HCT116 (cell line): ENCODE measurements around the gene PMM1. TPM values are rescaled to one million over a fixed set of nuclear protein-coding genes. Genes with fewer than 3 reads are reported as not detected.

Experiments
- ATAC-seq: fragments of 200-7000 bp; cut with Tn5 transposase; 2 replicates; pipeline ENCODE4 v1.9.1; 2020; ENCODE audit warnings: mild to moderate bottlenecking, moderate library complexity
- BruUV-seq: library from RNA; stranded (reverse); fragments of 400-500 nt; replicated peaks from 2 replicates; lab custom pipeline; 2021; lab: Mats Ljungman, UMichigan
- CTCF ChIA-PET: fragments of 300-600 bp; sonication (Branson Sonifier 250); formaldehyde crosslinking; loops from one replicate; lab custom pipeline; 2021; ENCODE audit warnings: antibody characterized with exemption; lab: Charles Lee
- POLR2A ChIA-PET: fragments of 300-600, 350-600 bp; sonication (Branson Sonifier 250); formaldehyde crosslinking; loops from one replicate; lab custom pipeline; 2021; ENCODE audit warnings: antibody characterized with exemption; lab: Charles Lee
- RAD21 ChIA-PET, 2 experiments: fragments of 300-600 bp; sonication (Branson Sonifier 250); formaldehyde crosslinking; loops; one replicate each; lab custom pipeline; 2023; ENCODE audit warnings: low total read pairs in 2 of 2; ENCODE audit not compliant: uncharacterized antibody in 2 of 2, unreplicated experiment in 2 of 2, low non-redundant PET in 1 of 2; lab: Charles Lee
- DNase-seq: peaks from one replicate; pipeline ENCODE4 v3.0.0-alpha.2; 2010; ENCODE audit warnings: low read depth, low spot score
- H2AFZ ChIP-seq: fragments of 200-600 bp; shearing (Covaris generic), sonication (generic); 2 replicates; pipeline ENCODE4 v1.6.1; 2017; ENCODE audit warnings: low read depth, mixed run types, mixed read lengths, antibody characterized with exemption, low read length; ENCODE audit not compliant: poor library complexity, severe bottlenecking
- H3K27ac ChIP-seq: 2 replicates; pipeline ENCODE4 v1.5.1; 2012; ENCODE audit warnings: low read depth, low read length
- H3K27me3 ChIP-seq: fragments of 200-600 bp; sonication (generic); 2 replicates; pipeline ENCODE4 v1.6.1; 2016; ENCODE audit warnings: mixed run types, low read length, mixed read lengths; ENCODE audit not compliant: insufficient read depth
- H3K36me3 ChIP-seq, 2 experiments: fragments of 200-500 bp in 1 of 2; fragments of 200-600 bp in 1 of 2; sonication (Bioruptor generic) in 1 of 2; sonication (generic) in 1 of 2; 2 replicates each; pipeline versions ENCODE4 v1.5.1 to v1.6.1; 2014 to 2016; ENCODE audit warnings: low read length in 2 of 2, inconsistent platforms in 1 of 2, mixed read lengths in 1 of 2, mixed run types in 1 of 2; ENCODE audit not compliant: insufficient read depth in 2 of 2, control insufficient read depth in 1 of 2
- H3K4me1 ChIP-seq, 2 experiments: fragments of 200-600 bp in 1 of 2; sonication (generic) in 1 of 2; 2 replicates each; pipeline versions ENCODE4 v1.5.1 to v1.6.1; 2012 to 2017; ENCODE audit warnings: low read length in 2 of 2, inconsistent platforms in 1 of 2, mild to moderate bottlenecking in 1 of 2, mixed read lengths in 1 of 2, mixed run types in 1 of 2, moderate library complexity in 1 of 2; ENCODE audit not compliant: insufficient read depth in 2 of 2, control insufficient read depth in 1 of 2
- H3K4me2 ChIP-seq: fragments of 200-600 bp; sonication (generic); 2 replicates; pipeline ENCODE4 v1.6.1; 2017; ENCODE audit warnings: mixed run types, low read length, mixed read lengths
- H3K4me3 ChIP-seq, 2 experiments: fragments of 200-600 bp in 1 of 2; sonication (generic) in 1 of 2; replicated peaks in 1 of 2; 2 replicates each; pipeline ENCODE4 v1.5.1; 2011 to 2016; ENCODE audit warnings: low read length in 2 of 2, control low read depth in 1 of 2, low read depth in 1 of 2, mild to moderate bottlenecking in 1 of 2, mixed read lengths in 1 of 2, mixed run types in 1 of 2
- H3K79me2 ChIP-seq: fragments of 200-600 bp; sonication (generic); 2 replicates; pipeline ENCODE4 v1.6.1; 2017; ENCODE audit warnings: mild to moderate bottlenecking, mixed run types, low read length, moderate library complexity, mixed read lengths; ENCODE audit not compliant: insufficient read depth
- H3K9ac ChIP-seq: fragments of 200-600 bp; sonication (generic); 2 replicates; pipeline ENCODE4 v1.6.1; 2016; ENCODE audit warnings: low read length, mixed read lengths
- H3K9me2 ChIP-seq: fragments of 200-600 bp; sonication (generic), shearing (Covaris generic); 2 replicates; pipeline ENCODE4 v1.6.1; 2017; ENCODE audit warnings: mixed run types, mild to moderate bottlenecking, moderate library complexity; ENCODE audit not compliant: insufficient read depth
- H3K9me3 ChIP-seq, 2 experiments: fragments of 200-500 bp in 1 of 2; fragments of 200-600 bp in 1 of 2; sonication (Bioruptor generic) in 1 of 2; sonication (generic) in 1 of 2; 2 replicates each; pipeline ENCODE4 v1.6.1; 2014 to 2017; ENCODE audit warnings: low read length in 2 of 2, mixed read lengths in 2 of 2, inconsistent platforms in 1 of 2, low read depth in 1 of 2, mild to moderate bottlenecking in 1 of 2, mixed run types in 1 of 2, moderate library complexity in 1 of 2; ENCODE audit not compliant: control insufficient read depth in 1 of 2, insufficient read depth in 1 of 2
- H4K20me1 ChIP-seq: fragments of 200-600 bp; sonication (generic), shearing (Covaris generic); 2 replicates; pipeline ENCODE4 v1.6.1; 2017; ENCODE audit warnings: mixed run types, mild to moderate bottlenecking, moderate library complexity; ENCODE audit not compliant: insufficient read depth
- ATF3 ChIP-seq: IDR thresholded peaks from 2 replicates; pipeline ENCODE4 v1.6.1; 2012
- CBX3 ChIP-seq: IDR thresholded peaks from 2 replicates; pipeline ENCODE4 v1.6.1; 2012; ENCODE audit warnings: low read depth
- CTCF ChIP-seq, 3 experiments: fragments of 200-600 bp in 1 of 3; sonication (generic) in 1 of 3; IDR thresholded peaks in 2 of 3; conservative IDR thresholded peaks in 1 of 3; 2 replicates each; pipeline ENCODE4 v1.5.1; 2012 to 2017; ENCODE audit warnings: low read depth in 2 of 3, low read length in 2 of 3, antibody characterized with exemption in 1 of 3, borderline replicate concordance in 1 of 3, control low read depth in 1 of 3, mild to moderate bottlenecking in 1 of 3, mixed read lengths in 1 of 3, mixed run types in 1 of 3, moderate library complexity in 1 of 3; ENCODE audit not compliant: insufficient read depth in 1 of 3
- EGR1 ChIP-seq: IDR thresholded peaks from 2 replicates; pipeline ENCODE4 v1.6.1; 2012; ENCODE audit warnings: low read depth
- EZH2 ChIP-seq: fragments of 200-600 bp; sonication (generic); IDR thresholded peaks from 2 replicates; pipeline ENCODE4 v1.6.1; 2017; ENCODE audit warnings: antibody characterized with exemption, mixed run types
- EZH2phosphoT487 ChIP-seq: fragments of 200-600 bp; IDR thresholded peaks from 2 replicates; pipeline ENCODE4 v1.6.1; 2018; ENCODE audit warnings: antibody characterized with exemption, borderline replicate concordance
- FOSL1 ChIP-seq: IDR thresholded peaks from 2 replicates; pipeline ENCODE4 v1.6.1; 2012; ENCODE audit warnings: low read depth
- JUND ChIP-seq: IDR thresholded peaks from 2 replicates; pipeline ENCODE4 v1.6.1; 2012
- MAX ChIP-seq: IDR thresholded peaks from 2 replicates; pipeline ENCODE4 v1.6.1; 2012
- POLR2A ChIP-seq: IDR thresholded peaks from 2 replicates; pipeline ENCODE4 v1.7.0; 2011; ENCODE audit warnings: borderline replicate concordance; ENCODE audit not compliant: insufficient read depth, insufficient read length; ENCODE audit errors: extremely low read depth
- POLR2AphosphoS5 ChIP-seq: IDR thresholded peaks from 2 replicates; pipeline ENCODE4 v1.6.1; 2011; ENCODE audit warnings: mild to moderate bottlenecking, low read depth, low read length, moderate library complexity
- RAD21 ChIP-seq: IDR thresholded peaks from 2 replicates; pipeline ENCODE4 v1.6.1; 2012; ENCODE audit warnings: low read depth, mild to moderate bottlenecking
- REST ChIP-seq: IDR thresholded peaks from 2 replicates; pipeline ENCODE4 v1.6.1; 2012; ENCODE audit warnings: low read depth
- SIN3A ChIP-seq: IDR thresholded peaks from 2 replicates; pipeline ENCODE4 v1.6.1; 2012; ENCODE audit warnings: low read depth
- SP1 ChIP-seq: IDR thresholded peaks from 2 replicates; pipeline ENCODE4 v1.6.1; 2012; ENCODE audit warnings: low read depth
- TCF7L2 ChIP-seq: IDR thresholded peaks from 2 replicates; pipeline ENCODE4 v1.7.0; 2011; ENCODE audit warnings: borderline replicate concordance, inconsistent platforms; ENCODE audit not compliant: insufficient read depth, insufficient read length; ENCODE audit errors: extremely low read depth
- YY1 ChIP-seq: IDR thresholded peaks from 2 replicates; pipeline ENCODE4 v1.6.1; 2011; ENCODE audit warnings: low read length, low read depth, moderate library complexity, mild to moderate bottlenecking; ENCODE audit not compliant: insufficient replicate concordance; ENCODE audit errors: extremely low read depth
- ZBTB33 ChIP-seq: IDR thresholded peaks from 2 replicates; pipeline ENCODE4 v1.6.1; 2011; ENCODE audit warnings: mild to moderate bottlenecking, low read length, moderate library complexity; ENCODE audit not compliant: insufficient replicate concordance; ENCODE audit errors: extremely low read depth
- ZFX ChIP-seq: fragments of 450-650 bp; IDR thresholded peaks from 2 replicates; pipeline ENCODE4 v1.6.1; 2017
- ZNF274 ChIP-seq: fragments of 200-500 bp; sonication (Bioruptor generic); IDR thresholded peaks from 2 replicates; pipeline ENCODE4 v1.6.1; 2014; ENCODE audit warnings: mild to moderate bottlenecking, low read depth, low read length, inconsistent platforms
- intact Hi-C: fragments of 100-400 bp; cut with micrococcal nuclease; formaldehyde crosslinking; loops from 2 replicates; pipeline ENCODE4 v1.10.0; 2022
- total RNA-seq: library from RNA; stranded (reverse); gene quantifications from one replicate; pipeline ENCODE4 v1.2.1, GENCODE V29; 2021; ENCODE audit not compliant: unreplicated experiment

Gene PMM1
- total RNA-seq, 1 experiment from 2014 or later, result 31.7 TPM

GRCh38 chr22:41548830-41549211, 40.8 kb downstream of the PMM1 start:
- peaks cover 10 to 18% of the 10 kb centered on the region in 2 experiments; a peak in 3 of 4 replicates for H3K4me1 ChIP-seq
- H3K36me3 ChIP-seq, result no peaks in the 10 kb centered on the region
- H3K4me2 ChIP-seq, result no peak overlapping the region
- no peaks in the 10 kb centered on the region for H4K20me1 ChIP-seq
- peaks cover 5% of the 10 kb centered on the region for H3K79me2 ChIP-seq
- H3K9me3 ChIP-seq, result no peaks in the 10 kb centered on the region
- DNase-seq, result no peak
- H3K27me3 ChIP-seq, result no peaks in the 10 kb centered on the region
- H2AFZ ChIP-seq, result no peak overlapping the region
- H3K9me2 ChIP-seq, result no peaks in the 10 kb centered on the region
- H3K27ac ChIP-seq, result no peak overlapping the region
- BruUV-seq, result no TSS peak
- ChIA-PET CTCF (no interaction called here), POLR2A (no interaction called here), RAD21 (no interaction called here)
- no peak overlapping the region for H3K9ac ChIP-seq
- ATAC-seq, result no peak
- H3K4me3 ChIP-seq, result no peak overlapping the region
- intact Hi-C loops, result no loop called here
- TF ChIP-seq RAD21 (no peak), MAX (no peak), ATF3 (no peak), EZH2 (no peak), ZNF274 (no peak), JUND (no peak), POLR2A (no peak), FOSL1 (no peak), YY1 (no peak), CTCF (IDR thresholded peaks at IDR 0.05 in 2 of 3, conservative IDR thresholded peaks at IDR 0.05 in 1 of 3; ENCODE audit: borderline replicate concordance in 1 of 3, insufficient read depth in 1 of 3, low read depth in 2 of 3, low read length in 2 of 3) (no peak), REST (no peak), SP1 (no peak), TCF7L2 (no peak), CBX3 (no peak), EGR1 (no peak), ZBTB33 (no peak), SIN3A (no peak), ZFX (no peak), POLR2AphosphoS5 (no peak), EZH2phosphoT487 (no peak)
